Body of pancreas (tissue), 4 donors: ENCODE data around the gene ROBO2. TPM values are rescaled to one million over a fixed set of nuclear protein-coding genes. Genes with fewer than 3 reads are reported as not detected.
A peak's percentile ranks its signal among the peaks of the same experiment; 100 is the strongest.

Source experiments
- ATAC-seq: fragments of 150-250 bp; one replicate; pipeline ENCODE4 v1.9.1; 2016
- DNase-seq, 4 donors: peaks; one replicate each; pipeline ENCODE4 v3.0.0-alpha.2; 2019
- H3K27ac ChIP-seq, 4 donors: fragments of 200-600 bp; sonication (generic); 1 replicate in 3 of 4; 2 replicates in 1 of 4; pipeline versions ENCODE4 v1.5.1 to v1.6.1; 2016 to 2019; ENCODE audit warnings: mild to moderate bottlenecking in 1 of 4, mixed read lengths in 1 of 4, moderate library complexity in 1 of 4
- H3K27me3 ChIP-seq, 2 donors: fragments of 200-600 bp; sonication (generic); one replicate each; pipeline ENCODE4 v1.6.0; 2016; ENCODE audit warnings: mild to moderate bottlenecking in 1 of 2
- H3K36me3 ChIP-seq, 2 donors: fragments of 200-600 bp; sonication (generic); replicated peaks in 1 of 2; 2 replicates each; pipeline ENCODE4 v1.5.1; 2016; ENCODE audit warnings: low read depth in 2 of 2; ENCODE audit not compliant: insufficient read depth in 1 of 2
- H3K4me1 ChIP-seq: fragments of 200-600 bp; sonication (generic); one replicate; pipeline ENCODE4 v1.6.0; 2016
- H3K4me3 ChIP-seq, 2 donors: fragments of 200-600 bp; sonication (generic); 1 replicate in 1 of 2; 2 replicates in 1 of 2; pipeline ENCODE4 v1.5.1; 2016 to 2019
- H3K9me3 ChIP-seq, 3 donors: fragments of 200-600 bp; sonication (generic); 1 replicate in 2 of 3; 2 replicates in 1 of 3; pipeline ENCODE4 v1.5.1; 2016
- POLR2A ChIP-seq, 3 donors: fragments of 450-650 bp; IDR thresholded peaks; one replicate each; pipeline ENCODE4 v1.6.1; 2016; ENCODE audit warnings: antibody characterized with exemption in 3 of 3, mild to moderate bottlenecking in 2 of 3
- WGBS, 2 donors: methylation state at CpG; one replicate each; pipeline ENCODE4 v1.1.5; 2017; 5-methylcytosine and 5-hydroxymethylcytosine counted together
- intact Hi-C: fragments of 100-400 bp; cut with DNase I; formaldehyde crosslinking; loops from one replicate; pipeline ENCODE4 v1.15.1; 2023
- total RNA-seq, 2 donors: library from RNA; depleted of rRNA; stranded (reverse); fragments of >200 nt; gene quantifications; one replicate each; pipeline ENCODE4 v1.1.0, GENCODE V29; 2016
- TF ChIP-seq, protein P1 (sequence below), 7 experiments: fragments of 450-650 bp in 4 of 7; fragments of 200-600 bp in 3 of 7; sonication (generic) in 3 of 7; IDR thresholded peaks; one replicate each; pipeline ENCODE4 v1.5.1; 2016 to 2019; ENCODE audit warnings: antibody characterized with exemption in 7 of 7

ROBO2 gene
- total RNA-seq, 2 donors from 2014 or later = 1.3 to 3.0 TPM

DNA sequence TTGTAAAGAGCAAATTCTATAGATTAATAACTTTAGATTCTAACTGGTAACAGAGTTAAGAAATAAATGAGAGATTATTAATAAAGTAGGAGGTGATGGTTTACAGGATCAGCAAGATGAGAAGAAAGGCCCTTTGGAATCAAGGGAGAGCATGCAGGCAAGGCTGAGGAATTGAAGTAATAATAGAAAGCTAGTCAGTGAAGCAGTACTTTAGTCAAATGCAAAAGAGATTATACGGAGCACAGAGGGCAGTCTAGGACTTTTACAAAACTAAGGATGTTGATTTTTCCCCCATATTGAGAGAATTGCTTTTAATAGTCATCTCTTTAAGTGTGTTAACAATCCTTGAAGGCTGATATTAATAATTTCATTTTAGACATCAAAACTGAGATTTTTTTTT lies 146.4 kb downstream of the ROBO2 start:
- no peaks in the 10 kb centered on the region for H3K4me1 ChIP-seq
- no peak overlapping the region for H3K27ac ChIP-seq
- no peaks in the 10 kb centered on the region for H3K36me3 ChIP-seq
- TF ChIP-seq, protein P1, sequence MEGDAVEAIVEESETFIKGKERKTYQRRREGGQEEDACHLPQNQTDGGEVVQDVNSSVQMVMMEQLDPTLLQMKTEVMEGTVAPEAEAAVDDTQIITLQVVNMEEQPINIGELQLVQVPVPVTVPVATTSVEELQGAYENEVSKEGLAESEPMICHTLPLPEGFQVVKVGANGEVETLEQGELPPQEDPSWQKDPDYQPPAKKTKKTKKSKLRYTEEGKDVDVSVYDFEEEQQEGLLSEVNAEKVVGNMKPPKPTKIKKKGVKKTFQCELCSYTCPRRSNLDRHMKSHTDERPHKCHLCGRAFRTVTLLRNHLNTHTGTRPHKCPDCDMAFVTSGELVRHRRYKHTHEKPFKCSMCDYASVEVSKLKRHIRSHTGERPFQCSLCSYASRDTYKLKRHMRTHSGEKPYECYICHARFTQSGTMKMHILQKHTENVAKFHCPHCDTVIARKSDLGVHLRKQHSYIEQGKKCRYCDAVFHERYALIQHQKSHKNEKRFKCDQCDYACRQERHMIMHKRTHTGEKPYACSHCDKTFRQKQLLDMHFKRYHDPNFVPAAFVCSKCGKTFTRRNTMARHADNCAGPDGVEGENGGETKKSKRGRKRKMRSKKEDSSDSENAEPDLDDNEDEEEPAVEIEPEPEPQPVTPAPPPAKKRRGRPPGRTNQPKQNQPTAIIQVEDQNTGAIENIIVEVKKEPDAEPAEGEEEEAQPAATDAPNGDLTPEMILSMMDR (IDR thresholded peaks at IDR 0.05) = no peak
- no peak for TF ChIP-seq POLR2A (IDR thresholded peaks at IDR 0.05)
- DNase-seq = no peak
- no peaks in the 10 kb centered on the region for H3K27me3 ChIP-seq
- H3K9me3 ChIP-seq = no peaks in the 10 kb centered on the region
- no peak for ATAC-seq
- intact Hi-C loops = no loop called here
- WGBS, 2 donors = 49 to 62% methylated on average over 1 of the region's 1 CpG
- no peak overlapping the region for H3K4me3 ChIP-seq

DNA sequence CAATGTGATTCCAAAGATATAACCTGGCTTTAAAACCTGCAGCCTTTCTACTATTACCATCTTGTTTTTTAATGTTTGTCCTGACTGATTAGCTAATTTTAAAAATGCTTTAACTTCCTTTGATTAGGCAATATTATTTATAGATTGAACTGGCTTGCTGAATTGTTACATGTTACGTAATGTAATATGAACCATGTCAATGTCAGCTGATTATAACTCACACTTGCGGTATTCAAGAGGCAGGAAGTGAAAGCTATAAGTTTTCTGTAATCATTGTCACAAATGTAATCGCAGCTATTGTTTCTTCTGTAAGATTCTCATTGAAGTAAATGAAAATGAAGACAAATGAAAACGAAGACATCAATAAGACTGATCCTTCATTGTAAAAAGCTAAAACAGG lies 146.8 kb downstream of the ROBO2 start:
- no peaks in the 10 kb centered on the region for H3K36me3 ChIP-seq
- no peak overlapping the region for H3K27ac ChIP-seq
- intact Hi-C loops = no loop called here
- peak; percentile 67 for ATAC-seq
- no peaks in the 10 kb centered on the region for H3K4me1 ChIP-seq
- WGBS, 2 donors = 23 to 36% methylated on average over 4 of the region's 4 CpGs
- no peaks in the 10 kb centered on the region for H3K9me3 ChIP-seq
- H3K4me3 ChIP-seq = no peak overlapping the region
- no peak for DNase-seq
- TF ChIP-seq POLR2A (IDR thresholded peaks at IDR 0.05) = no peak
- TF ChIP-seq, protein P1 (IDR thresholded peaks at IDR 0.05) = no peak
- H3K27me3 ChIP-seq = no peaks in the 10 kb centered on the region

DNA sequence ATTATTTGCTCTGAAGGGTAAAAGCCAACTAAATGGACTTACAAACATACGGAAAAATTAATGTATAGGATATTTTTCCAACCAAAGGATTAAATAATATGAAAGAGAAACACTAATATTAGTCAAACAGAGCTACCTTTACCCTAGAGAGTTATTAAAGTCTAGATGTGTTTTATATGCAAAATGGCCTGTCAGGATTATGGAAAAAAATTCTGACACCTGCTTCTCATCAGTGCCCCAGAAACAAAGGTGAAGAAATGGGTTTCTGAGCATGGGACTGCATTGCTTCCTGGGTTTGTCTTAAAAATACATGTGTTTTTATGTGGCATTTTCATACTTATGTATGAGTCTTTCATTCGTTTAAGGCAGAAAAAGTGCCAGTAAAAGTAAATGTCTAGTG lies 148.3 kb downstream of the ROBO2 start:
- Histone ChIP-seq H3K27me3 (no peaks in the 10 kb centered on the region), H3K4me1 (no peaks in the 10 kb centered on the region), H3K9me3 (no peaks in the 10 kb centered on the region), H3K4me3 (no peak overlapping the region), H3K27ac (no peak overlapping the region), H3K36me3 (no peaks in the 10 kb centered on the region)
- intact Hi-C loops = no loop called here
- ATAC-seq (no peak), DNase-seq (no peak)
- TF ChIP-seq, protein P1 (IDR thresholded peaks at IDR 0.05) = no peak
- no peak for TF ChIP-seq POLR2A (IDR thresholded peaks at IDR 0.05)
- WGBS, 2 donors = 73 to 83% methylated on average over 2 of the region's 2 CpGs

DNA sequence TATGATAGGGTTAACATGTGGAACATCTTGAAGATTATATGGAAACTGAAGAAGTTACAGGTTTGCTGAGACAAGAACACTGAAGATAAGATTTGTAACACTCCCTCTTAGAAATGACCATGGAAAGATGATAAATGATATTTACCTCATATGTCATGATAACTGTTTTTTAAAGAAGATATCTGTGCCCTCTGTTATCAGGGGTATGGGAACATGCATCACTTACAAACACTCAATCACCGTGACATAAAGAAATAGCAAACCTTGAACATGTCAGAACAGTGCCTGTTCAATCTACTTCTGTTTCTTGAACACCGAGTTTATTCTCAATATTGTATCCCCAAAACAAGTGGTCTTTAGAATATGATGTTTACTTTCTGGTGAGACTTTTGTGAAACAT lies 149.4 kb downstream of the ROBO2 start:
- Histone ChIP-seq H3K27me3 (no peaks in the 10 kb centered on the region), H3K9me3 (no peaks in the 10 kb centered on the region), H3K4me3 (no peak overlapping the region), H3K27ac (no peak overlapping the region), H3K4me1 (no peaks in the 10 kb centered on the region), H3K36me3 (no peaks in the 10 kb centered on the region)
- intact Hi-C loops = no loop called here
- DNase-seq (no peak), ATAC-seq (no peak)
- WGBS, 2 donors = 22 to 38% methylated on average over 2 of the region's 2 CpGs
- TF ChIP-seq, protein P1 (IDR thresholded peaks at IDR 0.05) = no peak
- no peak for TF ChIP-seq POLR2A (IDR thresholded peaks at IDR 0.05)

DNA sequence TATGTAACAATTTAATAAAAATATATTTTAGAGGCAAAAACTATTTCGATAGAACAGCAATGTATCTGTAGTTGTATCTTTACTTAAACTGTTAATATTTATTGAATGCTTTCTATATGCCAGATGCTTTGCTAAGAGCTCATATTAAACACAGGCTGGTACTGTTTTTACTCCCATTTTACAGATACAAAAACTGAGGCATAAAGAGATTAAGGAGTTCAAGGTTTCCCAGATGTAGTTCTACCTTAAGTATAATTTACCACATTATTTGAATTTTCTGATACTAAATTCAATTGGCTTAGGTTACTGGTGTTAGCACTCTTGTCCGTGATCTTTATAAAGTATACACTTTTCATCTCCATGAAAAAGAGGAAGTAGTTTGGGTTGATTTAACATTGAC lies 149.8 kb downstream of the ROBO2 start:
- H3K4me1 ChIP-seq = no peaks in the 10 kb centered on the region
- no peak overlapping the region for H3K27ac ChIP-seq
- no peaks in the 10 kb centered on the region for H3K27me3 ChIP-seq
- TF ChIP-seq POLR2A (IDR thresholded peaks at IDR 0.05) = no peak
- TF ChIP-seq, protein P1 (IDR thresholded peaks at IDR 0.05) = no peak
- H3K4me3 ChIP-seq = no peak overlapping the region
- no peaks in the 10 kb centered on the region for H3K36me3 ChIP-seq
- ATAC-seq (no peak), DNase-seq (no peak)
- WGBS, 2 donors = 55 to 83% methylated on average over 2 of the region's 2 CpGs
- intact Hi-C loops = no loop called here
- H3K9me3 ChIP-seq = no peaks in the 10 kb centered on the region
